Frontal cortex (tissue), 4 donors: ENCODE data around the gene CCL26. TPM values are rescaled to one million over a fixed set of nuclear protein-coding genes. Genes with fewer than 3 reads are reported as not detected.
"Not testable (repeated sequence)": the region's sequence is repeated elsewhere in the genome, so short reads cannot be mapped to it uniquely, and the experiment has no call there.

Experiments
- DNase-seq, 2 donors: peaks; one replicate each; pipeline ENCODE4 v3.0.0; 2012; ENCODE audit warnings: low spot score in 2 of 2
- FAIRE-seq: peaks from 2 replicates; lab custom pipeline; 2012; peaks lifted over from hg19 to GRCh38; lab: Jason Lieb, UNC
- total RNA-seq: library from RNA; depleted of rRNA; stranded (reverse); fragments of >200 nt; gene quantifications from one replicate; pipeline ENCODE4 v1.2.3, GENCODE V29; 2014
- donor health status: control.
- donor health status: control.
- donor health status: control.

Gene CCL26
- total RNA-seq, 1 donor from 2014 or later = not detected

DNA sequence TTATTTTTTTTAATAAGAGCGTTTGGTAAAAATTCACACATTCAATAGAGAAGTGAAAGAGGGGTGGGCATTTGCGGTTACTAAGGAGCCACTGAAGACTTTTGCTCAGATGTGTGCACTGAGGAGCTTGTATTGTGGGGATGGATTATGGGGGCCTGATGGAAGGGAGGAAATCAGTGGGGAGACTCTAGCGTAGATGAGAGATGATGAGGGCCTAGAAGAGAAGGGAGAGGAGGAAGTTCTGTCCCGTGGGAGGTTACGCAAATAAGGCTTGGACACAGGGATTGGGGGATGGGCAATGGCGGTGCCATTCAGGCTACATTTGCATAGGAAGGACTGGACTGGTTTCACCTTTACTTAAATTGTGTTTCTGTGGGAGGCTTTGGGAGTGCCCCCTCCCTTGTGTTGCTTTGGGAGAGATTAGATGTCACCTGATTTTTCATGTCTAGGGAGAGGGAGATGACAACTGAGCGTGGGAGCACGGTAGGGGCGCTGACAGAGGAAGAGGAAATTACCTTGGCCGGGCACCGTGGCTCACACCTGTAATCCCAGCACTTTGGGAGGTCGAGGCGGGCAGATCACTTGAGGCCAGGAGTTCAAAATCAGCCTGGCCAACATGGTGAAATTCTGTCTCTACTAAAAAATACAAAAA is 31.0 kb downstream of the CCL26 start:
- FAIRE-seq (no peak), DNase-seq (no peak)

DNA sequence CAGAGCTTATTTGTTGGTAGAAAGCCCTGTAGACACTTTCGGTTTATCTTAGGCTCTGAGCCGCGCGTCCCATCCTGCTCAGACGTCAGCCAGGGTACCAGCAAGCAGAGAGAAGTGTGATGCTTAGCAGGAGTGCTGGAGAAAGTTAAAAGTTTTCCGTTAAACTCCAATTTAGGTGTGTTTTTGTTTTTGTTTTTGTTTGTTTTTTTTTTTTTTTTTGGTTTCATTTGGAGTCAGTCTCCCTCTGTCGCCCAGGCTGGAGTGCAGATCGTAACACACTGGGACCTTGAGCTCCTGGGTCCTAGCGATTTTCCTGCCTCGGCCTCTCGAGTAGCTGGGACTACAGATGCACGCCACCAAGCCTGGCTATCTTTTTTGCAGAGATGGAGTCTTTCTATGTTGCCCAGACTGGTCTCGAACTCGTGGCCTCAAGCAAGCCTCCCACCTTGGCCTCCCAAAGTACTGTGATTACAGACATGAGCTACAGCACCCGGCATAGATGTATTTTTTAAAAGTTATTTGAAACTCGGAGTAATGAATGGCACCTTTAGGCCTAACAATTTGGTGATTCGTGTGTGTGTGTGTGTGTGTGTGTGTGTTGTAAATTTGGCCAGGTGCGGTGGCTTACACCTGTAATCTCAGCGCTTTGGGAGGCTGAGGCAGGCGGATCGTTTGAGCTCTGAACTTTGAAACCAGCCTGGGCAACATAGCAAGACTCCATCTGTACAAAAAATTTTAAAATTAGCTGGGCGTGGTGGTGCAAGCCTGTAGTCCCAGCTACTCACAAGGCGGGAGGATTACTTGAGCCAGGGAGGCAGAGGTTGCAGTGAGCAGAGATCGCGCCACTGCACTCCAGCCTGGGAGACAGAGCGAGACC is 32.0 kb downstream of the CCL26 start:
- no peak for DNase-seq
- no peak for FAIRE-seq

DNA sequence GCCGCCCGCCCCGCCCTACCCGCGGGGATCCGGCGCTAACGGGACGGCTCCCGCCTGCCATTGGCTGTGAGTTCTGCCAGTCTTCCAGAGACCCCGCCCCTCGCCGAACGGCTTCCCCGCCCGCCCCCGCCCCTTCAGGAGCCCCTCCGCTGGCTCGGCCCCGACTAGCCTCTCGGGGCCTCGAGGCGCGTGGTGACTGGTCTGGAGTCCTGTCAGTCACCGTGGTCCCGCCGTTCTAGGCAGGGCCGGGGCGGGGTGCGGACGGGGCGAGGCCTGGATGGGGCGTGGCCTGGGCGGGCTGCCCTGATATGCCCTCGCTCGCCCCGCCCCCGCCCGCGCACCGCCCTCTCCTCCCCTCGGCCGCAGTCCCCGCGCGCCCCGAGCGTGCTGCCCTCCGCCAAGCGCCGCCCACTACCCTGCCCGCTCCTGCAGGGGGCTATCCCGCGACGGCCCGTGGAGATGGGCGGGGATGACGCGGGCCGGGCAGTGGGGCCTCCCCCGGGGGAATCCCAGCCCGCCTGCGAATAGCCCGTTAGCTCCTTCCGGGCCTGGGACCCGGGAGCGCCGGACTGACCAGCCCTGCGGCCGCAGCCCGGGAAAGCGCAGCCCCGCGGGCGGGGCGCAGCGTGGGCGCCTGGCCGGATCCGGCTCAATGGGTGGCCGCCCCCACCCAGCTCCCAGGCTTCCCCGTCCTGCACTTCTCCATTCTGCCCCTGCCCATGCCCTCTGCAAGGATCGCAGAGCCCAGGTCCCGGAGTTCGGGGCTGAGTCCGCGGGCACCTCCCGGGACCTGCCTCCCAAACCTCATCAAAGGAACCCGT is 32.8 kb downstream of the CCL26 start:
- FAIRE-seq = no peak
- DNase-seq = peak; percentile 99

DNA sequence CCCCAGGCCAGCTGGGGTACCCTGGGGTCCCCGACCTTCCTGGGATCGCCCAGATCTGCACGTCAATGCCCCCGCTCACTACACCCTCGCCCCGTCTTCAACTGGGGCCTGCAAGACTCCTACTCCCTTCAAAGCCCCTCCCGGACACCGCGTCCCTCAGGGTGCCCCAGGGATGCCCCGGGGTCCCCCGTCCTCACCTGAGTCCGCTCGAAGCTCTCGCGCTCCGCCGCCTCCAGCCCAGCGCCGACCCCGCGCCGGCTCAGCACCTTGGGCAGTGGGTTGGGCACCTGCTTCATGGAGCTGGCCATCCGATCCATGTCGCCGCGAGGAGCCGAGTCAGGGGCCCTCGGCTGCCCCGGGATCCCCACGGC is 33.4 kb downstream of the CCL26 start, which contains the start of gene HIP1:
HIP1 (minus strand) TSS at position 338 of the 371 bp plus-strand sequence; CDS start at position 317, 21 bp downstream.
- no peak for FAIRE-seq
- DNase-seq = no peak

DNA sequence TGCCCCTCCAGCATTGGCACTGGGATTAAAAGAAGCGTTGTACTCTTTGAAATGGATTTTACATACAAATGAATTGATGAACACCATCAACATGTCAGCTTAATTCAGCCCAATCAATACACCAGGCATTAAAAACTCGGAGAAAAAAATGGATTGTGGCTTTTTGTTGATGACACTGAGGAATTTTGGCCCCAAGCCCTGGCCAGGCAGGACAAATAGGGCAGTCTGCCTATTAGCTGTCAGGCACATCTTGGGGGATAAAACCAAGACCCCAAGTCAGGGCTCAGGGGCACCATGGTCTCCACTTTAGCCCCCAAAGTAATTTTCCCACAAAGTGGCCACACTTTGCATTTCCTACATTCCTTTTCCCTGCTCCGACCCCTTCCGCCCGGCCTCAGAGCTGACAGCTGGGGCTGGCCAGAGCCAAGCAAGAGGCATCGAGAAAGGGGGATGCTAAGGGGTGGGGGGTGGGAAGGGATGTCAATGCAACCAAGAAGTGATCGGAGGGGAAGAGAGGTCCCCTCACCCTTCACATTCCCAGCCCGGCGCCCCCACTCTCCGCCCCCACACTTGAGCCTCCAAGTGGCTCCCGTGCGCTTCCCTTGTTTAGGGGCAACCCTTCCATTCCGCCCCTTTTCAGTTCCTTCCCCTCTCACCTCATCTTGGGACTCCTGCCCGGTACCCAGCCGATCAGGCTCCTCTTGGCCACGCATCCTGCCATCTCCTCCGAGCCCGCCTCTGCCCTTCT is 34.0 kb downstream of the CCL26 start:
- FAIRE-seq (no peak), DNase-seq (no peak)

DNA sequence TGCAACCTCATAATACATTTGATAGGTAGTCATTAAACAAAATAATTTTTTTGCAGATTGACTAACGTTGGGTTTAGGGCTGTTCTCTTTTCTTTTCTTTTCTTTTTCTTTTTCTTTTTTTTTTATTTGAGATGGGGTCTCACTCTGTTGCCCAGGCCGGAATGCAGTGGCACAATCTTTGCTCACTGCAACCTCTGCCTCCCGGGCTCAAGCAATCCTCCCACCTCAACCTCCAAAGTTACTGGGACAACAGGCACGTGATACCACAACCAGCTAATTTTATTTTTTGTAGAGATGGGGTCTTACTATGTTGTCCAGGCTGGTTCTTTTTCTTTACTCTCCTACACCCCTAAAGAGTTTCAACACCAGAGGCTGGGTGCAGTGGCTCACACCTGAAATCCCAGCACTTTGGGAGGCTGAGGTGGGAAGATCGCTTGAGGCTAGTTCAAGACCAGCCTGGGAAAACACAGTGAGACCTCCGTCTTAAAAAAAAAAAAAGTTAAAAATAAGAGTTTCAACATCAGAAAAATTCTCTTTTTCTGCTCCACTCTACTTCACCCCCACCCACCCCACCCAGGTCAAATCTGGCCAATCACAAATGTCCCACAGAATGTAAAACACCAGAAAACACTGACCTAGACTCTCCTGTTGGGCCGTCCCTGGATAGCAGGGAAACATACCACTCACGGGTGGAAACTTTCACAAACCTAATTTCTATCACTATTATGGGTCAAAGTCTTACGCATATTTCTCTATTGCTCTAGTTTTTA is 36.2 kb downstream of the CCL26 start:
- FAIRE-seq = no peak
- no peak for DNase-seq

DNA sequence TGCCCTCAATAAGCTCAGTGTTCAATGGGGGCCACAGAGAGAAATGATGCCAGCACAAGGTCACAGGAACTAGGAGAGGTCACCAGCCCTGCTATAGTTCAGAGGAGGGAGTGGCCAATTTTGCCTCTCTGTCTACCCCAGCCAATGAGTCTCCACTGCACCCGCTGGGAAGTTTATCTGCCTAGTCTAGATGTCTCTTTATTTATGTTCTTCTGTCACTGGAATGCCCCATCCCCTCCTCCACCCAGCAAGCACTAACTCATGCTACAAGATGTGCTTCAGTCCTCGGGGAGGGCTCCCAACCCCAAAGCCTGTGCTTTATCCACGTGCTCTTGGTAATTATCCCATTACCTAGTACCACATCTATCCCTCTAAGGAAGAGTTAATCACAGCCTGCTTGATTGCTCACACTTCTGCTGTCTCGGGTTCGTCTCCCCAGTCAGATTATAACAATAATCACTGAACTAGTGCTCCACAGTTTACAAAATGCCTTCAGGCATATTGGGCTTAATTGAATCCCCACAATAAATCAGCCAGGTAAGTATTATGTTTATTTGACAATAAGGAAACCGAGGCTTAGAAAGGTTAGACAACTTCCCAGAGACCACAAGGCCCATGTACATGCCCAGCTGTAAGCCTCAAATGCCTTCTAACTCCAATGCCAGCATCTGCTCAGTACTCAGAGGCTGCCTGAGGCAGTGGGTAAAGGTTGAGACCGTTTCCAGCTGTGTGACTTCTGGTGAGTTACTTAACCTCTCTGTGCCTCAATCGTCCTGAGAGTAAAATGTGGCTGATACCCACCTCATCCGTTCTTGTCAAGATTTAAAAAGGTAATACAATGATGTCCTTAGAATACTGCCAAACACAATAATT is 37.2 kb downstream of the CCL26 start:
- FAIRE-seq = no peak
- no peak for DNase-seq

DNA sequence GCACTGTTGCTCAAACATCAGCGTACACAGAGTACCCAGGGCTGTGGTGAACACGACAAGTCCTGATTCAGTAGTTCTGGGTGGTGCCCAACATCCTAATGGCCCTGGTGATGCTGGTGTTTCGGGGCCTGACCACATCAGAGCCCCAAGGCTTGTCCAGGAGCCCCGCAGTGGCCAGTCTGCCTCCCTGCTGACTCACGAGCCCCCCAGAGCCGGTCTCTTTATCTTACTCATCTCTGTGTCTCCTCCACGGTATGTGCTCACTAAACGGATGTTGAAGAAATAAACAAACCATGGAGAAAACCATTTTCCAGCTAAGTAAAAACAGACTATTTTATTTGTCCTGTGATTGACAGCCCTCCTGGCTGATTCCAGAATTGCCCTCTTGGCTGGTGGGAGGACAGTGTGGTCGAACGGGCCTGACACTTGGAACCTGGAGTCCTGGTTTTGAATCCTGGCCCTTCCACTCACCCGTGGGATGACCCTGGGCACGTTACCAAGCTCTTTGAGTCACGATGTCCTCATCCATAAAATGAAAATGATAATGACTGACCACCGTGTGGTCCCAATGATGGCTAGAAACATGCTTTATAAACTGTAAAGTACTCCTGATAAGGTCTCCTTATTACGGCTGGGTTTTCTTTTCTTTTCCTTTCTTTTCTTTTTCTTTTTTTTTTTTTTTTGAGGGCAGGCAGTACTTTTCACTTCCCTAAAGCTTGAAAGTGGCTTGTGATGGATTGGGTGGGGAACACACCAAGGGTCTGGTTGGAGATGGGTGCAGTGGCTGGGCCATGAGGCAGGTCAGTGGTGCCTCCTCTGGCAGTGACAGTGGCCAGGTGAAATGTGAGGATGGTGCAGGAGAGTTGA is 39.0 kb downstream of the CCL26 start:
- FAIRE-seq (no peak), DNase-seq (no peak)

DNA sequence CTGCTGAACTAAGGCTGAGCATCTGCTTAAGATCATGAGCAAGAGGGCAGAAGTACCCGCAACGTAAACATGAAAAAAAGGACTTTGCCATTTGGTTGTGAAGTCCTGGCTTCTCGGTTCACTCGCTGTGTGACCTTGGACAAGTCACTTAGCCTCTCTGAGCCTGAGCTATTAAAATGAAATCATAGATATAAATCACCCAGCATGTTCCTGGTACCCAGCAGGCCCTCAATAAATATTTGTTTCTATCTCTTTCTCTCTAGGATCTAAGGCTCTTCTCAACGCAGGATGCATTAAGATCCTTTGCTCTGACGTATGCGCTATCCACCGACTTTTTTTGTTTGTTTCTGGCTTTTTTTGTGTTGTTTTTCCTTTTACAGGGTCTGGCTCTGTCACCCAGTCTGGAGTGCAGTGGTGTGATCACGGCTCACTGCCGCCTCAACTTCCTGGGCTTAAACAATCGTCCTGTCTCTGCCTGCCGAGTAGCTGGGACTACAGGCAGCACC is 39.9 kb downstream of the CCL26 start:
- DNase-seq = no peak
- FAIRE-seq = no peak

DNA sequence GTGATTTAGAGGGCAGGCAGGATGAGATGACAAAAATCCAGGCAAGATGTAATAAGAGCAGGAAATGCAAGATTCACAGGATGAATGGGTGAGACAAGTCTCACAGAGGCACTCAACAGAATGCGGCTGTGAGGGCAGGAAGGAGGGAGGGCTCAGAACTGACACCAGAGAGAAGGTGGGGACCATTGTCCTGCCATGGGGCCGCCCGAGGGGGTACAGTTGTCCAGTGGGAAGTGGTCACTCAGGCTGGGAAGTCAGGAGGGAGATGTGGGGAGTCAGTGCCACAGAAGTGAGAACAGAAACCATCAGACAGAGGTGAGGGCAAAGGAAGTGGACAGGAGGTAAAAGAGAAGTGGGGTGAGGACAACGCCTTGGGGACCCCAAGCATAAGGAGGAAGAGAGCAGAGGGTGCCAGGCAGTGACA is 42.1 kb downstream of the CCL26 start:
- DNase-seq = no peak
- FAIRE-seq = no peak

DNA sequence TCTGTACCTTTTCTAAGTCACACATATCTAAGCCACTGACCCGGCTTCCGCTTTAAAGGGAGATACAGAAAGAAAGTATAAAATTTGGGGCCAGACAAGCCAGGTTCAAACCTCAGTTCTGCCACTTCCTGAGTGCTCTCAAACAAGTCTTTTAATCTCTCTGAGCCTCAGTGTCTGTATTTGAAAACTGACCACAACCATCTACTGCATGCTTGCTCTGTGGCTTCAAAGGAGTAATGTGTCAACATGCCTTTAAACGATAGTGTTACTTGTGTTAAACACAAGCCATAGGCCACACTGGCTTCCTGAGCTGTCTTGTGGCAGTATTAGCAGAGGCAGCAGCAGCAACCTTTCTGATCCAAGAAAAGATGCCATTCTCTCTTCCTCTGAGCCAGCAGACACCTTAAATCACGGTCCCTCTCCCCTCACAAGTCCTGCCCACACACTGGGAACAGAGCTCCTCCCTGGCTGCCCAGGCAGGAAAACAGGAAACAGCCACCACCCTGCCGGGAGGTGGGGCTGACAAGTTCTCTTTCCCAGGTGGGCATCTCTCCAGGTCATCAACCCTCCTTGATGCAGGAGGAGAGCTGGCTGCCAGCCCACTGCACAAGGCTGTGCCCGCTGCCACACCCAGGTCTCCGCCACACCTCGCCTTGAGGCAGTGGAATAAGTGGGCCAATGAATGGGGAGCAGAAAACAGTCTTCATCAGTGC is 44.0 kb downstream of the CCL26 start:
- FAIRE-seq (no peak), DNase-seq (no peak)

DNA sequence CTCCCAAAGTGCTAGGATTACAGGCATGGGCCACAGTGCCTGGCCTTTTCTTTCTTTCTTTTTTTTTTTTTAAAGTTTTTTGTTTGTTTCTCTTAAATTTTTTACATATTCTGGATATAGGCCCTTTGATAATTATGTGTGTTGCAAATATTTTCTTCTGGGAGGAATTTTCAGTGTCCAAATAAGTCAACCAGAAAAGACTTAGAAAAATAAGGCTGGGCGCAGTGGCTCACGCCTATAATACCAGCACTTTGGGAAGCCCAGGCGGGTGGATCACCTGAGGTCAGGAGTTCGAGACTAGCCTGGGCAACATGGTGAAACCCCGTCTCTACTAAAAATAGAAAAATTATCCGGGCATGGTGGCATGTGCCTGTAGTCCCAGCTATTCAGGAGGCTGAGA is 44.7 kb downstream of the CCL26 start:
- not testable (repeated sequence) for DNase-seq, FAIRE-seq

DNA sequence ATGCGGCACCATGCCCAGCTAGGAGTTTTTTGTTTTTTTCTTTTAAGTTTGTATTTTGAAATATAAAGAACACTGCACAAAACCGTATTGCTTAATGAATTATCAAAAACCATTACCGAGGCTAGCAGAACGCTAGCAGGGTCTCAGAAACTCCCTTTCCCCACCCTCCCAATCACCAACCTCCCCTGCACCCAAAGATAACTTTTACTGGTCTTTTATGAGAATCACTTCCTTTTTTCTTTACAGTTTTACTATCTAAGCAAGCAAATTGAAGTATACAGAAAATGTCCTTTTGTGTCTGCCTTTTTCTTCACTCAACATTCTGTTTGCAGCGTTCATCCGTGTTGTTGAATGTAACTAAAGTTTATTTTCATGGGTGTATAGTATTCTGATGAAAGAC is 46.7 kb downstream of the CCL26 start:
- FAIRE-seq (no peak), DNase-seq (no peak)

DNA sequence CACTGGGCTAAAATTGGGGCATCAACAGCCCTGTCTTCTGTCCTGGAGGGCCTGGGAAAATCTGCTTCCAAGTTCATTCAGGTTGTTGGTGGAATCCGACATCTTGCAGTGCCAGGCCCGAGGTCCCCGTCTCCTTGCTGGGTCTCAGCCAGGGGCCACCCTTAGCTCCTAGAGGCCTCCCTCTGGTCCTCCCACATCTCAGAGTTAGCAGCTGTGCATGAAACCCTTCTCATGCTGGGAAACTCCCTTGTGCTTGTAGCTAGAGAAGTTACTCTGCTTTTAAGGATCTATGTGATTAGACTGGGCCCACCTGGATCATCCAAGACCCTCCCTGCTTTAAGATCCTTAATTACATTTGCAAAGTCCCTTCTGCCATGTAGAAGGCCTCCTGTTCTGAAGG is 48.6 kb downstream of the CCL26 start:
- no peak for FAIRE-seq

DNA sequence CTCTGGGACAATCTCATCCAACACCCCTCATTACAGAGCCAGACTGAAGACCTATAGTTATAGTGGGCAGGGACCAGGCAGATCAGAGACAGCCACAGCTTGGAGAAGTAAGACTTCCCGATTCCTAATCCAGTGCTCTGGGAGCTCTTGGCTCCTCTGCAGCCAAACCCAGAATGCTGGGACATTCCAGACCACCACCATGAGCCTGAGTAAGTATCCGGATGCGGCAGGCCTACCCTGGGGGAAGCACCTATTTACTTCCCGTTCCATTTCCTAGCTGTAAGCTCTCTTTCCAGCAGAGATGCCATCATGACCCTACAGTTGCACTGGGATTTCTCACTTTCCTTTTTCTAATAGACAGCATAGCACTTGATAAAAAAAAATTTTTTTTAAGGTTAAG is 49.6 kb downstream of the CCL26 start:
- FAIRE-seq = no peak
- no peak for DNase-seq

More for the DNA sequence above, 48.6 kb downstream of the CCL26 start:
- DNase-seq = no peak

DNA sequence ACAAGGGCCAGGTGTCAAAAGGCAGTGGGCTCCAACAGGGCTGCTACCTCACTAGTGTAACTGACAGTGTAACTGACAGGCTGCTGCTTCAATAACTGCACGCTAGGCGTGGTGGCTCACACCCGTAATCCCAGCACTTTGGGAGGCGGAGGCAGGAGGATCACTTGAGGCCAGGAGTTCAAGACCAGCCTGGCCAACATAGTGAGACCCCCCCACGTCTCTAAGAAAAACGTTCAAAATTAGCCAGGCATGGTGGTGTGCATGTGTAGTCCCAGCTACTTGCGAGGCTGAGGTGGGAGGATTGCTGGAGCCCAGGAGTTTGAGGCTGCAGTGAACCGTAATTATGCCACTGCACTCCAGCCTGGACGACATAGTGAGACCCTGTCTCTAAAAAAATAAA is 50.1 kb downstream of the CCL26 start:
- not testable (repeated sequence) for DNase-seq, FAIRE-seq
